ENCODE results near the gene GRB2. TPM values are rescaled to one million over a fixed set of nuclear protein-coding genes. Genes with fewer than 3 reads are reported as not detected.

GRB2 gene
- total and polyA plus RNA-seq, 10 of the 15 experiments (the other 5 are each of a cell fraction or from before 2014, with no cell fraction given): 113 to 268 (median 158) TPM

- TF ChIP-seq BCL3 (IDR thresholded peaks at IDR 0.05; ENCODE audit: borderline replicate concordance, insufficient read depth, low read depth, low read length, poor library complexity, severe bottlenecking): peak; percentile 41
- peak; percentile 66 for TF ChIP-seq SIN3A (IDR thresholded peaks at IDR 0.05; ENCODE audit: low read depth, low read length)
- TF ChIP-seq IRF4 (IDR thresholded peaks at IDR 0.05; ENCODE audit: low read depth, low read length): no peak
- TF ChIP-seq E2F4 (IDR thresholded peaks at IDR 0.05; ENCODE audit: low read depth, low read length): peak; percentile 83
- TF ChIP-seq ZBED1 (IDR thresholded peaks at IDR 0.05; ENCODE audit: borderline replicate concordance): no peak; the same call in 1 of the 2 replicates
- TF ChIP-seq ETV6 (conservative IDR thresholded peaks at IDR 0.05 in 1 of 2, IDR thresholded peaks at IDR 0.05 in 1 of 2; ENCODE audit: borderline replicate concordance in 1 of 2, low read depth in 1 of 2): no peak
- TF ChIP-seq RBBP5 (conservative IDR thresholded peaks at IDR 0.05): no peak
- no peak for TF ChIP-seq CEBPB (IDR thresholded peaks at IDR 0.05; ENCODE audit: borderline replicate concordance in 1 of 2, low read depth in 2 of 2, low read length in 2 of 2)
- peak; percentile 62 for TF ChIP-seq SP1 (IDR thresholded peaks at IDR 0.05; ENCODE audit: low read depth, low read length)
- TF ChIP-seq MEF2A (IDR thresholded peaks at IDR 0.05; ENCODE audit: insufficient read depth, low read depth, low read length): 0 out of 2 replicates have a peak, but pooled peaks have one; percentile 31
- peak in 1 of 2 experiments; percentile 46; a peak in 1 of 3 replicates for TF ChIP-seq EGR1 (IDR thresholded peaks at IDR 0.05; ENCODE audit: borderline replicate concordance in 1 of 2, low read depth in 2 of 2, low read length in 2 of 2)
- no peak for TF ChIP-seq MYC (IDR thresholded peaks at IDR 0.05; ENCODE audit: insufficient read depth, insufficient read length, insufficient replicate concordance, low read length, severe bottlenecking)
- no peak for TF ChIP-seq JUND (IDR thresholded peaks at IDR 0.05; ENCODE audit: low read depth, low read length)
- TF ChIP-seq ZBTB11 (CRISPR knock-in tag; IDR thresholded peaks at IDR 0.05): peak; percentile 62
- TF ChIP-seq TCF3 (IDR thresholded peaks at IDR 0.05; ENCODE audit: borderline replicate concordance, insufficient read depth, low read depth, low read length): peak; percentile 68; the same call in 1 of the 2 replicates
- TF ChIP-seq IKZF1 (conservative IDR thresholded peaks at IDR 0.05): peak; percentile 80
- peak; percentile 82 for TF ChIP-seq ZNF687 (IDR thresholded peaks at IDR 0.05)
- peak; percentile 89 for TF ChIP-seq LARP7 (IDR thresholded peaks at IDR 0.05)
- peak; percentile 9; the same call in 1 of the 2 replicates for TF ChIP-seq TAF1 (IDR thresholded peaks at IDR 0.05; ENCODE audit: borderline replicate concordance, low read depth, low read length)
Measured at GRCh38 chr17:75271233-75271954, 134.1 kb downstream of the GRB2 start (continued).

Data from GM12878 (cell line).